Activated gamma-delta T cell treated with Interleukin-2 at 50 U/mL for 16 hours (primary cell): ENCODE data around the gene CTSA.

Experiments used
- DNase-seq: peaks from one replicate; pipeline ENCODE4 v3.0.0-alpha.2; 2020

CTSA gene

GRCh38 chr20:45944151-45944964 lies 53.2 kb downstream of the CTSA start:
- DNase-seq: no peak

- DNase-seq: no peak
Observed at GRCh38 chr20:45944965-45945677, 54.0 kb downstream of the CTSA start.

- no peak for DNase-seq
Observed at GRCh38 chr20:45945678-45946148, 54.6 kb downstream of the CTSA start.

GRCh38 chr20:45946149-45946970 lies 55.2 kb downstream of the CTSA start:
- DNase-seq: peak; percentile 56

- DNase-seq: no peak
Observed at GRCh38 chr20:45947110-45947866, 56.2 kb downstream of the CTSA start.

- no peak for DNase-seq
Observed at GRCh38 chr20:45948261-45948733, 57.2 kb downstream of the CTSA start.
